Esophagus squamous epithelium (tissue), 5 donors: ENCODE results near the gene USP20. TPM values are rescaled to one million over a fixed set of nuclear protein-coding genes. Genes with fewer than 3 reads are reported as not detected.
A peak's percentile ranks its signal among the peaks of the same experiment; 100 is the strongest.

Experiments
- DNase-seq: peaks from one replicate; lab custom pipeline; 2025; lab: John Stamatoyannopoulos, UW
- H3K27ac ChIP-seq, 4 donors: fragments of 200-600 bp; sonication (generic); one replicate each; pipeline ENCODE4 v1.5.1; 2016 to 2019; ENCODE audit warnings: mild to moderate bottlenecking in 1 of 4
- H3K27me3 ChIP-seq, 4 donors: fragments of 200-600 bp; sonication (generic); 1 replicate in 3 of 4; 2 replicates in 1 of 4; pipeline versions ENCODE4 v1.5.1 to v1.6.0; 2017 to 2021; ENCODE audit warnings: antibody characterized with exemption in 1 of 4
- H3K36me3 ChIP-seq, 3 donors: fragments of 200-600 bp; sonication (generic); one replicate each; pipeline ENCODE4 v1.5.1; 2016 to 2019
- H3K4me1 ChIP-seq, 3 donors: fragments of 200-600 bp; sonication (generic); one replicate each; pipeline ENCODE4 v1.5.1; 2017 to 2019
- H3K4me3 ChIP-seq, 4 donors: fragments of 200-600 bp; sonication (generic); 1 replicate in 3 of 4; 2 replicates in 1 of 4; pipeline ENCODE4 v1.5.1; 2016 to 2019; ENCODE audit warnings: mild to moderate bottlenecking in 2 of 4, moderate library complexity in 1 of 4
- H3K9me3 ChIP-seq, 3 donors: fragments of 200-600 bp; sonication (generic); one replicate each; pipeline ENCODE4 v1.5.1; 2016 to 2019
- POLR2A ChIP-seq, 4 donors: fragments of 450-650 bp; IDR thresholded peaks; one replicate each; pipeline ENCODE4 v1.6.1; 2017; ENCODE audit warnings: antibody characterized with exemption in 4 of 4, mild to moderate bottlenecking in 4 of 4, moderate library complexity in 3 of 4
- WGBS, 2 donors: methylation state at CpG; one replicate each; pipeline ENCODE4 v1.1.5; 2018; 5-methylcytosine and 5-hydroxymethylcytosine counted together
- intact Hi-C: fragments of 100-400 bp; cut with DNase I; formaldehyde crosslinking; loops from one replicate; pipeline ENCODE4 v1.15.0; 2022
- total RNA-seq, 4 donors: library from RNA; depleted of rRNA; stranded (reverse); fragments of >200 nt; gene quantifications; one replicate each; pipeline ENCODE4 v1.1.0, GENCODE V29; 2016
- TF ChIP-seq, protein P1 (sequence below), 6 experiments: fragments of 450-650 bp in 4 of 6; fragments of 200-600 bp in 2 of 6; sonication (generic) in 2 of 6; IDR thresholded peaks; one replicate each; pipeline ENCODE4 v1.5.1; 2016 to 2019; ENCODE audit warnings: antibody characterized with exemption in 6 of 6, mild to moderate bottlenecking in 4 of 6, moderate library complexity in 4 of 6
- donor health status: DM: yes; HTN: yes; CAD: no.

The USP20 gene
- total RNA-seq, 4 donors from 2014 or later = 12.3 to 19.7 (median 13.6) TPM

- Histone ChIP-seq H3K9me3 (no peaks in the 10 kb centered on the region), H3K36me3 (peaks cover 1 to 69% (median 6%) of the 10 kb centered on the region in 3 donors), H3K4me1 (no peaks in the 10 kb centered on the region), H3K27ac (peak overlapping the region in 1 of 4 donors; percentile 57), H3K4me3 (no peak overlapping the region), H3K27me3 (no peaks in the 10 kb centered on the region)
- TF ChIP-seq POLR2A (IDR thresholded peaks at IDR 0.05) = no peak
- TF ChIP-seq, protein P1, sequence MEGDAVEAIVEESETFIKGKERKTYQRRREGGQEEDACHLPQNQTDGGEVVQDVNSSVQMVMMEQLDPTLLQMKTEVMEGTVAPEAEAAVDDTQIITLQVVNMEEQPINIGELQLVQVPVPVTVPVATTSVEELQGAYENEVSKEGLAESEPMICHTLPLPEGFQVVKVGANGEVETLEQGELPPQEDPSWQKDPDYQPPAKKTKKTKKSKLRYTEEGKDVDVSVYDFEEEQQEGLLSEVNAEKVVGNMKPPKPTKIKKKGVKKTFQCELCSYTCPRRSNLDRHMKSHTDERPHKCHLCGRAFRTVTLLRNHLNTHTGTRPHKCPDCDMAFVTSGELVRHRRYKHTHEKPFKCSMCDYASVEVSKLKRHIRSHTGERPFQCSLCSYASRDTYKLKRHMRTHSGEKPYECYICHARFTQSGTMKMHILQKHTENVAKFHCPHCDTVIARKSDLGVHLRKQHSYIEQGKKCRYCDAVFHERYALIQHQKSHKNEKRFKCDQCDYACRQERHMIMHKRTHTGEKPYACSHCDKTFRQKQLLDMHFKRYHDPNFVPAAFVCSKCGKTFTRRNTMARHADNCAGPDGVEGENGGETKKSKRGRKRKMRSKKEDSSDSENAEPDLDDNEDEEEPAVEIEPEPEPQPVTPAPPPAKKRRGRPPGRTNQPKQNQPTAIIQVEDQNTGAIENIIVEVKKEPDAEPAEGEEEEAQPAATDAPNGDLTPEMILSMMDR (IDR thresholded peaks at IDR 0.05) = no peak
- 88 to 90% methylated on average over 11 to 19 of the region's 48 CpGs for WGBS, 2 donors
- DNase-seq = no peak
- intact Hi-C loops = no loop called here
These were observed 33.0 kb downstream of the USP20 start for GRCh38 chr9:129868023-129868871.

DNA sequence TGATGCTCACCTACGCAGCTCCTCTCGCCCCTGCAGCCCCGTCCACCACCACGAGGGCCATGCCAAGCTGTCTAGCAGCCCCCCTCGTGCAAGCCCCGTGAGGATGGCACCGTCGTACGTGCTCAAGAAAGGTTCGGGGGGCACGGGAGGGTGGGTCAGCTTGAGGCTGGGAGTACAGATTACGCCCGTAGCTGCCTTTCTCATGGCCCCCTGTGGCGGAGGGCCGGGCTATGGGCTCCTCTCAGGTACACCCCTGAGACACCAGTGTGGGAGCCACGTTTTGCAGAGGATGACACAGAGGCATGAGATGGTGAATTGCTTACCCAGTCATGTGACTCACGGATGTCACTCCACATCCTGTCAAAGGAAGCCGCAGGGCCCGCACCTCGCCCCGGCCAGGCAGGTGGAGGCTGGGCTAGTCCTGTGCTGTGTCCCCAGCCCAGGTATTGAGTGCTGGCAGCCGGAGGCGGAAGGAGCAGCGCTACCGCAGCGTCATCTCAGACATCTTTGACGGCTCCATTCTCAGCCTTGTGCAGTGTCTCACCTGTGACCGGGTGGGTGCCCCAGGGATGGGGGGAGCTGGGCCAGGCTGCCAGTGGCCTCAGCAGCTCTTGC is 33.7 kb downstream of the USP20 start:
- TF ChIP-seq POLR2A (IDR thresholded peaks at IDR 0.05) = peak in 1 of 4 donors; percentile 13
- TF ChIP-seq, protein P1 (IDR thresholded peaks at IDR 0.05) = no peak
- peaks cover 0 to 63% (median 11%) of the 10 kb centered on the region in 3 donors for H3K36me3 ChIP-seq
- H3K27ac ChIP-seq = peak overlapping the region in 3 of 4 donors; percentile 14 to 65 (median 61)
- no peak overlapping the region for H3K4me3 ChIP-seq
- no peaks in the 10 kb centered on the region for H3K9me3 ChIP-seq
- H3K4me1 ChIP-seq = no peaks in the 10 kb centered on the region
- no peak for DNase-seq
- no peaks in the 10 kb centered on the region for H3K27me3 ChIP-seq
- intact Hi-C loops = no loop called here
- 66 to 83% methylated on average over 2 to 21 of the region's 28 CpGs for WGBS, 2 donors

- Histone ChIP-seq H3K4me1 (no peaks in the 10 kb centered on the region), H3K27me3 (no peaks in the 10 kb centered on the region), H3K4me3 (no peak overlapping the region), H3K36me3 (peaks cover 2 to 56% (median 11%) of the 10 kb centered on the region in 3 donors), H3K27ac (peak overlapping the region in 3 of 4 donors; percentile 14 to 65 (median 61)), H3K9me3 (no peaks in the 10 kb centered on the region)
- TF ChIP-seq POLR2A (IDR thresholded peaks at IDR 0.05) = no peak
- TF ChIP-seq, protein P1 (IDR thresholded peaks at IDR 0.05) = no peak
- WGBS, 2 donors = 83 to 91% methylated on average over 8 to 18 of the region's 24 CpGs
- no peak for DNase-seq
- intact Hi-C loops = no loop called here
These were observed 34.6 kb downstream of the USP20 start for GRCh38 chr9:129869585-129870501.

DNA sequence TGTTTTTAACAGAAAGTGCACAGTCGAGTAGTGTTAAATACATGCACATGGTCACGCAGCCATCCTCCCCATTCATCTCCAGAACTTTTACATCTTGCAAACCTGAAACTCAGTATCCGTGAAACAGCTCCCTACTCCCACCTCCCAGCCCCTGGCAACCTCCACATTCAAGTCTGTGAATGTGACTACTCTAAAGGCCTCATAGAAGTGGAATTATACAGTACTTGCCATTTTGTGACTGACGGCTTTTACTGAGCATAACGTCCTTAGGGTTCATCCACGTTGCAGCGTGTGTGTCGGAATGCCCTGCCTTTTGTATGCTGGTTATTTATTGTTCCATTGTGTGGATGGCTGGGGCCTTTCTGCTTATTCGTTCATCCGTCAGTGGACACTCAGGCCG is 35.8 kb downstream of the USP20 start:
- Histone ChIP-seq H3K36me3 (peaks cover 14 to 44% (median 14%) of the 10 kb centered on the region in 3 donors), H3K4me1 (no peaks in the 10 kb centered on the region), H3K27me3 (no peaks in the 10 kb centered on the region), H3K4me3 (no peak overlapping the region), H3K9me3 (no peaks in the 10 kb centered on the region), H3K27ac (no peak overlapping the region)
- 86 to 93% methylated on average over 10 of the region's 11 CpGs for WGBS, 2 donors
- TF ChIP-seq, protein P1 (IDR thresholded peaks at IDR 0.05) = no peak
- no peak for TF ChIP-seq POLR2A (IDR thresholded peaks at IDR 0.05)
- intact Hi-C loops = no loop called here
- no peak for DNase-seq
